Esophagus muscularis mucosa (tissue), 4 donors: ENCODE measurements around the gene PIGT. TPM values are rescaled to one million over a fixed set of nuclear protein-coding genes. Genes with fewer than 3 reads are reported as not detected.

Experiments used
- DNase-seq: peaks from one replicate; pipeline ENCODE4 v3.0.0-alpha.2; 2017; ENCODE audit errors: extremely low spot score
- H3K27ac ChIP-seq, 4 donors: fragments of 200-600 bp; sonication (generic); replicated peaks in 1 of 4; 1 replicate in 3 of 4; 2 replicates in 1 of 4; pipeline ENCODE4 v1.5.1; 2016 to 2019; ENCODE audit warnings: mild to moderate bottlenecking in 1 of 4
- H3K27me3 ChIP-seq, 4 donors: fragments of 200-600 bp; sonication (generic); one replicate each; pipeline versions ENCODE4 v1.5.1 to v1.6.0; 2016 to 2019
- H3K36me3 ChIP-seq, 4 donors: fragments of 200-600 bp; sonication (generic); one replicate each; pipeline ENCODE4 v1.5.1; 2016 to 2019
- H3K4me1 ChIP-seq, 4 donors: fragments of 200-600 bp; sonication (generic); one replicate each; pipeline ENCODE4 v1.5.1; 2016 to 2019
- H3K4me3 ChIP-seq, 4 donors: fragments of 200-600 bp; sonication (generic); 1 replicate in 2 of 4; 2 replicates in 2 of 4; pipeline ENCODE4 v1.5.1; 2016 to 2019; ENCODE audit warnings: mild to moderate bottlenecking in 4 of 4, moderate library complexity in 1 of 4
- H3K9me3 ChIP-seq, 4 donors: fragments of 200-600 bp; sonication (generic); 1 replicate in 3 of 4; 2 replicates in 1 of 4; pipeline ENCODE4 v1.5.1; 2016 to 2019
- CTCF ChIP-seq, 3 experiments: fragments of 200-600 bp in 2 of 3; fragments of 450-650 bp in 1 of 3; sonication (generic) in 2 of 3; IDR thresholded peaks; one replicate each; pipeline ENCODE4 v1.5.1; 2017 to 2019; ENCODE audit warnings: antibody characterized with exemption in 3 of 3, mild to moderate bottlenecking in 2 of 3, moderate library complexity in 1 of 3
- EP300 ChIP-seq: sonication (generic); formaldehyde crosslinking; IDR thresholded peaks from one replicate; pipeline ENCODE4 v1.6.1; 2017; ENCODE audit warnings: antibody characterized with exemption
- POLR2A ChIP-seq: fragments of 450-650 bp; IDR thresholded peaks from one replicate; pipeline ENCODE4 v1.6.1; 2017; ENCODE audit warnings: antibody characterized with exemption, moderate library complexity, mild to moderate bottlenecking, low read depth
- POLR2AphosphoS5 ChIP-seq, 2 donors: sonication (generic); formaldehyde crosslinking; IDR thresholded peaks; one replicate each; pipeline ENCODE4 v1.6.1; 2017; ENCODE audit warnings: antibody characterized with exemption in 2 of 2
- WGBS: methylation state at CpG from one replicate; pipeline ENCODE4 v1.1.5; 2018; 5-methylcytosine and 5-hydroxymethylcytosine counted together
- intact Hi-C: fragments of 100-400 bp; cut with DNase I; formaldehyde crosslinking; loops from one replicate; pipeline ENCODE4 v1.15.1; 2023
- total RNA-seq, 4 donors: library from RNA; depleted of rRNA; stranded (reverse); fragments of >200 nt; gene quantifications; one replicate each; pipeline versions ENCODE4 v1.1.0 to v1.2.1, GENCODE V29; 2016

The PIGT gene
- total RNA-seq, 4 donors from 2014 or later, result 64.4 to 90.9 (median 80.4) TPM

GRCh38 chr20:45402946-45403345 lies 13.0 kb upstream of the PIGT start:
- Histone ChIP-seq H3K9me3 (peaks cover 0 to 7% (median 0%) of the 10 kb centered on the region in 4 donors), H3K36me3 (no peaks in the 10 kb centered on the region), H3K27me3 (no peaks in the 10 kb centered on the region), H3K27ac (no peak overlapping the region), H3K4me1 (peaks cover 4 to 21% (median 17%) of the 10 kb centered on the region in 4 donors), H3K4me3 (no peak overlapping the region)
- DNase-seq, result no peak
- WGBS, result 100% methylated on average over 1 of the region's 1 CpG
- TF ChIP-seq POLR2A (no peak), CTCF (IDR thresholded peaks at IDR 0.05) (no peak), POLR2AphosphoS5 (IDR thresholded peaks at IDR 0.05) (no peak), EP300 (no peak)
- intact Hi-C loops, result no loop called here

GRCh38 chr20:45404438-45404837 lies 11.5 kb upstream of the PIGT start:
- intact Hi-C loops, result no loop called here
- H3K4me3 ChIP-seq, result no peak overlapping the region
- H3K36me3 ChIP-seq, result peaks cover 4 to 9% (median 7%) of the 10 kb centered on the region in 4 donors
- 81% methylated on average over 1 of the region's 1 CpG for WGBS
- H3K9me3 ChIP-seq, result peaks cover 0 to 7% (median 0%) of the 10 kb centered on the region in 4 donors
- H3K27me3 ChIP-seq, result no peaks in the 10 kb centered on the region
- H3K27ac ChIP-seq, result no peak overlapping the region
- H3K4me1 ChIP-seq, result peaks cover 11 to 35% (median 31%) of the 10 kb centered on the region in 4 donors
- TF ChIP-seq EP300 (no peak), CTCF (IDR thresholded peaks at IDR 0.05) (no peak)
- DNase-seq, result no peak

- peaks cover 11 to 45% (median 42%) of the 10 kb centered on the region in 4 donors for H3K4me1 ChIP-seq
- under 1% methylated on average over 26 of the region's 49 CpGs for WGBS
- H3K27me3 ChIP-seq, result no peaks in the 10 kb centered on the region
- intact Hi-C loops, result loop anchor here (5.0 kb wide), 1 partner anchor 33 kb away; no protein-coding TSS in a partner anchor
- H3K4me3 ChIP-seq, result peak overlapping the region; percentile 80 to 95 (median 90)
- peak overlapping the region; percentile 96 to 99 (median 98) for H3K27ac ChIP-seq
- H3K36me3 ChIP-seq, result peaks cover 16 to 22% (median 19%) of the 10 kb centered on the region in 4 donors
- no peak for DNase-seq
- TF ChIP-seq POLR2AphosphoS5 (IDR thresholded peaks at IDR 0.05) (peak; percentile 30 to 34), EP300 (no peak), POLR2A (no peak)
- H3K9me3 ChIP-seq, result peaks cover 0 to 3% (median 0%) of the 10 kb centered on the region in 4 donors
Observed at GRCh38 chr20:45405571-45406259, 10.2 kb upstream of the PIGT start.

GRCh38 chr20:45406260-45407066 lies 9.5 kb upstream of the PIGT start:
- no peak for DNase-seq
- Histone ChIP-seq H3K27ac (peak overlapping the region; percentile 96 to 99 (median 98)), H3K9me3 (no peaks in the 10 kb centered on the region), H3K4me1 (peaks cover 15 to 52% (median 42%) of the 10 kb centered on the region in 4 donors), H3K36me3 (peaks cover 23 to 30% (median 26%) of the 10 kb centered on the region in 4 donors), H3K27me3 (no peaks in the 10 kb centered on the region), H3K4me3 (peak overlapping the region; percentile 80 to 95 (median 90))
- no CpG with 5 or more reads among the region's 87 CpGs for WGBS
- intact Hi-C loops, result loop anchor here (5.0 kb wide), 1 partner anchor 34 kb away; no protein-coding TSS in a partner anchor
- TF ChIP-seq EP300, result no peak
- TF ChIP-seq POLR2AphosphoS5 (IDR thresholded peaks at IDR 0.05), result peak; percentile 45 to 56
- TF ChIP-seq POLR2A, result no peak
- TF ChIP-seq CTCF (IDR thresholded peaks at IDR 0.05), result peak in 1 of 3 experiments; percentile 3
